ENCODE data around the gene MRPL44.

The MRPL44 gene

DNA sequence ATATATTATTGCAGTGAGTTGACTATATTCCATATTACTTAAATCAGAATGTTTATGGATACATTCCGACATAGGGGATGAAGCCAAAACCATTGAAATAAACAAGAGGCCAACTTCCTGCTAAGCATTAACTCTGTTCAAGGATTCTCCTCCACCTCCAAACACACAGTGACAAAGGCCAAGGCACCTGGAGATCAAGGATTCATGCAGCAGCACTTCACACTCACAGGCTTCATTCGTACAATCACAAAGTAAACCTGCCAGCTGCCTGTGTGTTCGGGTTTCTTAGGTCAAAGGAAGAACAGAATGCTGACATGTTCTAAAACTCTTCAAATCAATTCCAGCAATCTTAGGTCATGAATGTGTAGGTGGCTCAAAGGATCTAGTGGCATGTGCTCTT, 35.0 kb upstream of the MRPL44 start:
- TF ChIP-seq, protein P1, sequence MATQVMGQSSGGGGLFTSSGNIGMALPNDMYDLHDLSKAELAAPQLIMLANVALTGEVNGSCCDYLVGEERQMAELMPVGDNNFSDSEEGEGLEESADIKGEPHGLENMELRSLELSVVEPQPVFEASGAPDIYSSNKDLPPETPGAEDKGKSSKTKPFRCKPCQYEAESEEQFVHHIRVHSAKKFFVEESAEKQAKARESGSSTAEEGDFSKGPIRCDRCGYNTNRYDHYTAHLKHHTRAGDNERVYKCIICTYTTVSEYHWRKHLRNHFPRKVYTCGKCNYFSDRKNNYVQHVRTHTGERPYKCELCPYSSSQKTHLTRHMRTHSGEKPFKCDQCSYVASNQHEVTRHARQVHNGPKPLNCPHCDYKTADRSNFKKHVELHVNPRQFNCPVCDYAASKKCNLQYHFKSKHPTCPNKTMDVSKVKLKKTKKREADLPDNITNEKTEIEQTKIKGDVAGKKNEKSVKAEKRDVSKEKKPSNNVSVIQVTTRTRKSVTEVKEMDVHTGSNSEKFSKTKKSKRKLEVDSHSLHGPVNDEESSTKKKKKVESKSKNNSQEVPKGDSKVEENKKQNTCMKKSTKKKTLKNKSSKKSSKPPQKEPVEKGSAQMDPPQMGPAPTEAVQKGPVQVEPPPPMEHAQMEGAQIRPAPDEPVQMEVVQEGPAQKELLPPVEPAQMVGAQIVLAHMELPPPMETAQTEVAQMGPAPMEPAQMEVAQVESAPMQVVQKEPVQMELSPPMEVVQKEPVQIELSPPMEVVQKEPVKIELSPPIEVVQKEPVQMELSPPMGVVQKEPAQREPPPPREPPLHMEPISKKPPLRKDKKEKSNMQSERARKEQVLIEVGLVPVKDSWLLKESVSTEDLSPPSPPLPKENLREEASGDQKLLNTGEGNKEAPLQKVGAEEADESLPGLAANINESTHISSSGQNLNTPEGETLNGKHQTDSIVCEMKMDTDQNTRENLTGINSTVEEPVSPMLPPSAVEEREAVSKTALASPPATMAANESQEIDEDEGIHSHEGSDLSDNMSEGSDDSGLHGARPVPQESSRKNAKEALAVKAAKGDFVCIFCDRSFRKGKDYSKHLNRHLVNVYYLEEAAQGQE (IDR thresholded peaks at IDR 0.05; ENCODE audit: insufficient read depth in 1 of 2, low read depth in 2 of 2, low read length in 2 of 2): no peak
- no peak for TF ChIP-seq FOXP2 (optimal IDR thresholded peaks at IDR 0.05; ENCODE audit: borderline replicate concordance, extremely low read depth, extremely low read length, insufficient read depth)
- TF ChIP-seq SIN3A (IDR thresholded peaks at IDR 0.05; ENCODE audit: borderline replicate concordance, insufficient read depth, low read length): no peak
- no peak for TF ChIP-seq TAF1 (IDR thresholded peaks at IDR 0.05; ENCODE audit: borderline replicate concordance, insufficient read depth, low read length)
- TF ChIP-seq POLR2AphosphoS5 (IDR thresholded peaks at IDR 0.05; ENCODE audit: low read depth, low read length): no peak

- no peak for TF ChIP-seq SIN3A (IDR thresholded peaks at IDR 0.05; ENCODE audit: borderline replicate concordance, insufficient read depth, low read length)
- TF ChIP-seq FOXP2 (optimal IDR thresholded peaks at IDR 0.05; ENCODE audit: borderline replicate concordance, extremely low read depth, extremely low read length, insufficient read depth): no peak
- TF ChIP-seq, protein P1 (IDR thresholded peaks at IDR 0.05; ENCODE audit: insufficient read depth in 1 of 2, low read depth in 2 of 2, low read length in 2 of 2): no peak
- TF ChIP-seq POLR2AphosphoS5 (IDR thresholded peaks at IDR 0.05; ENCODE audit: low read depth, low read length): no peak
- TF ChIP-seq TAF1 (IDR thresholded peaks at IDR 0.05; ENCODE audit: borderline replicate concordance, insufficient read depth, low read length): no peak
Observed at GRCh38 chr2:223923976-223924375, 33.3 kb upstream of the MRPL44 start.

DNA sequence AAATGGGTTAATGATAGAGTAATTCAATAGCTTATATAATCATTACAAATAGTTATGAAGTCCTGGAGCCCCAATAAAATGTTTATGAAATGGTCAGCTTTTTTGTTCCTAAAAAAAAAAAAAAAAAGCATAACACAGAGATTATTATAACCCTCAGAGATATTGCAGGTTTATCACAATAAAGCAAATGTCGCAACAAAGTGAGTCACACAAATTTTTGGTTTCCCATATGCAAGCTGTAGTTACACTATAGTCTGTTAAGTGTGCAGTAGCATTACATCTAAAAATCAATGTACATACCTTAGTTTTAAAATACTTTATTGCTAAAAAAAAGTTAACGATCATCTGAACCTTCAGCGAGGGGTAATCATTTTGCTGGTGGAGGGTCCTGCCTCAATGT, 32.2 kb upstream of the MRPL44 start:
- TF ChIP-seq POLR2AphosphoS5 (IDR thresholded peaks at IDR 0.05; ENCODE audit: low read depth, low read length) (no peak), TAF1 (IDR thresholded peaks at IDR 0.05; ENCODE audit: borderline replicate concordance, insufficient read depth, low read length) (no peak), FOXP2 (optimal IDR thresholded peaks at IDR 0.05; ENCODE audit: borderline replicate concordance, extremely low read depth, extremely low read length, insufficient read depth) (no peak), SIN3A (IDR thresholded peaks at IDR 0.05; ENCODE audit: borderline replicate concordance, insufficient read depth, low read length) (no peak)
- TF ChIP-seq, protein P1 (IDR thresholded peaks at IDR 0.05; ENCODE audit: insufficient read depth in 1 of 2, low read depth in 2 of 2, low read length in 2 of 2): no peak

- no peak for TF ChIP-seq FOXP2 (optimal IDR thresholded peaks at IDR 0.05; ENCODE audit: borderline replicate concordance, extremely low read depth, extremely low read length, insufficient read depth)
- TF ChIP-seq SIN3A (IDR thresholded peaks at IDR 0.05; ENCODE audit: borderline replicate concordance, insufficient read depth, low read length): no peak
Observed at GRCh38 chr2:223928113-223929006, 28.9 kb upstream of the MRPL44 start.

DNA sequence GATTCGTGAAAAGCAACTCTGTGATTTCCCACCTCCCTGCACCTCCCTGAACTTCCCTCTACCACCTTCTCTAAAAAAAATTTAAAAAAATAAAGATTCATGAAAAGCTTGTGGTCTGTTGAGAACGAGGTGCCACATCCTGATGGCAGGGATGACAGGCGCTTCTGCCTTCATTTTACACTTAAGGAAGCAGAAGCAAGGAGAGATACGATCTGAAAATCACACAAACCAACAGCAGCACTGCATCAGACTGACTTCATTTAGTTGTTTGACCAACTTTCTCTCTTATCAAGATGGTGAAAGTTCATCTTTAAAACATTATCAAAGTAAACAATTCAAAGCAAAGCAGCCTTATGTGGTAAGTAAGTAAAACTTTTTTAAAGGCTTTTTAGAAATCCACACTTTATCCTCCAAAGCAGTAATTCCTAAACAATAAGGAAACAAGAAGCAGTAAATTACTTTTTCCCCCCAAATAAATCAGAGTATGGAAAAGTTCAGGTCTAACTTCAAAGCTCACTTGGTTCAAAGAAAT, 27.6 kb upstream of the MRPL44 start:
- TF ChIP-seq, protein P1 (IDR thresholded peaks at IDR 0.05; ENCODE audit: insufficient read depth in 1 of 2, low read depth in 2 of 2, low read length in 2 of 2): no peak
- no peak for TF ChIP-seq FOXP2 (optimal IDR thresholded peaks at IDR 0.05; ENCODE audit: borderline replicate concordance, extremely low read depth, extremely low read length, insufficient read depth)
- no peak for TF ChIP-seq TAF1 (IDR thresholded peaks at IDR 0.05; ENCODE audit: borderline replicate concordance, insufficient read depth, low read length)
- TF ChIP-seq POLR2AphosphoS5 (IDR thresholded peaks at IDR 0.05; ENCODE audit: low read depth, low read length): no peak
